Testis (tissue), 2 donors: ENCODE data around the gene PPM1H.

ENCODE experiments used
- CTCF ChIP-seq, 3 experiments: fragments of 450-650 bp in 2 of 3; fragments of 200-600 bp in 1 of 3; sonication (generic) in 1 of 3; IDR thresholded peaks; one replicate each; pipeline ENCODE4 v1.5.1; 2016 to 2019; ENCODE audit warnings: antibody characterized with exemption in 3 of 3, mild to moderate bottlenecking in 2 of 3, moderate library complexity in 1 of 3
- POLR2A ChIP-seq: fragments of 450-650 bp; IDR thresholded peaks from one replicate; pipeline ENCODE4 v1.6.1; 2017; ENCODE audit warnings: antibody characterized with exemption, mild to moderate bottlenecking, moderate library complexity

DNA sequence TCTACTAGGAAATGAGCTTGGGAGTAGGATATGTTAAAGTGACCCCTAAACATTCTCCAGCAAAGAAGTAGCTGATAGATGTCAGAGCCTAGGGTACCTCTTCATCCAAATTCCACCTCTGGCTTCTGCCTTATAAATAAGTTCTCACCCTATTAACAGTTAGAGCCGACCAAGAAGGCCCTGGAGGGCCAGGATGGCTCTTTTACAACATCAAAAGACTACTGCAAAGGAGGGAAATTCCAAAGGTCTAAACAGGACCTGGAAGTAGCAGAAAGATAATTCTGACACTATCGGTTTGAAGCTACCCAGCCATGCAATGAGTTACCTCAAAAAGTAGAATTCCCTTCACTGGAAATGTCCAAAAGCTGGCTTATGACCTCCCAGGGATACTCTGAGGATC is 90.0 kb downstream of the PPM1H start:
- no peak for TF ChIP-seq POLR2A
- TF ChIP-seq CTCF (IDR thresholded peaks at IDR 0.05): no peak
